Glutamatergic neuron (in vitro differentiated cells): ENCODE measurements around the gene TPI1. TPM values are rescaled to one million over a fixed set of nuclear protein-coding genes. Genes with fewer than 3 reads are reported as not detected.
A peak's percentile ranks its signal among the peaks of the same experiment; 100 is the strongest.

Experiments
- DNase-seq: peaks from one replicate; pipeline ENCODE4 v3.0.0; 2022
- H3K27ac Mint-ChIP-seq: one replicate; pipeline ENCODE4 v1.8.0; 2020; ENCODE audit warnings: mild to moderate bottlenecking, mixed read lengths, inconsistent platforms; ENCODE audit not compliant: unreplicated experiment
- H3K27me3 Mint-ChIP-seq: one replicate; pipeline ENCODE4 v1.8.0; 2020; ENCODE audit warnings: mild to moderate bottlenecking, moderate library complexity, mixed read lengths, inconsistent platforms; ENCODE audit not compliant: unreplicated experiment
- H3K36me3 Mint-ChIP-seq: one replicate; pipeline ENCODE4 v1.8.0; 2020; ENCODE audit warnings: mild to moderate bottlenecking, mixed read lengths, inconsistent platforms; ENCODE audit not compliant: unreplicated experiment
- H3K4me1 Mint-ChIP-seq: one replicate; pipeline ENCODE4 v1.8.0; 2020; ENCODE audit warnings: mild to moderate bottlenecking, low read depth, mixed read lengths, inconsistent platforms; ENCODE audit not compliant: unreplicated experiment
- H3K4me3 Mint-ChIP-seq: one replicate; pipeline ENCODE4 v1.8.0; 2020; ENCODE audit warnings: mild to moderate bottlenecking, mixed read lengths, inconsistent platforms; ENCODE audit not compliant: unreplicated experiment
- H3K9me3 Mint-ChIP-seq: one replicate; pipeline ENCODE4 v1.8.0; 2020; ENCODE audit warnings: mild to moderate bottlenecking, moderate library complexity, mixed read lengths, inconsistent platforms; ENCODE audit not compliant: unreplicated experiment
- total RNA-seq: library from RNA; stranded (reverse); fragmentation: NEBNext Ultra II Directional; extraction: Animal tissue kit (Norgen Biotek cat#: 25700); gene quantifications from one replicate; pipeline ENCODE4 v1.2.1, GENCODE V29; 2021; ENCODE audit not compliant: unreplicated experiment
- TF ChIP-seq, protein P1 (sequence below): fragments of 200-600 bp; sonication (generic); IDR thresholded peaks from one replicate; pipeline ENCODE4 v1.5.0; 2021; ENCODE audit not compliant: partially characterized antibody, unreplicated experiment

Gene TPI1
- total RNA-seq, 1 donor from 2014 or later: 663 TPM

- Mint-ChIP-seq H3K4me1 (peaks cover 33% of the 10 kb centered on the region), H3K36me3 (no peaks in the 10 kb centered on the region), H3K27me3 (peaks cover 22% of the 10 kb centered on the region), H3K27ac (peak overlapping the region; percentile 100), H3K4me3 (peak overlapping the region; percentile 99), H3K9me3 (peaks cover 25% of the 10 kb centered on the region)
- no peak for DNase-seq
- TF ChIP-seq, protein P1, sequence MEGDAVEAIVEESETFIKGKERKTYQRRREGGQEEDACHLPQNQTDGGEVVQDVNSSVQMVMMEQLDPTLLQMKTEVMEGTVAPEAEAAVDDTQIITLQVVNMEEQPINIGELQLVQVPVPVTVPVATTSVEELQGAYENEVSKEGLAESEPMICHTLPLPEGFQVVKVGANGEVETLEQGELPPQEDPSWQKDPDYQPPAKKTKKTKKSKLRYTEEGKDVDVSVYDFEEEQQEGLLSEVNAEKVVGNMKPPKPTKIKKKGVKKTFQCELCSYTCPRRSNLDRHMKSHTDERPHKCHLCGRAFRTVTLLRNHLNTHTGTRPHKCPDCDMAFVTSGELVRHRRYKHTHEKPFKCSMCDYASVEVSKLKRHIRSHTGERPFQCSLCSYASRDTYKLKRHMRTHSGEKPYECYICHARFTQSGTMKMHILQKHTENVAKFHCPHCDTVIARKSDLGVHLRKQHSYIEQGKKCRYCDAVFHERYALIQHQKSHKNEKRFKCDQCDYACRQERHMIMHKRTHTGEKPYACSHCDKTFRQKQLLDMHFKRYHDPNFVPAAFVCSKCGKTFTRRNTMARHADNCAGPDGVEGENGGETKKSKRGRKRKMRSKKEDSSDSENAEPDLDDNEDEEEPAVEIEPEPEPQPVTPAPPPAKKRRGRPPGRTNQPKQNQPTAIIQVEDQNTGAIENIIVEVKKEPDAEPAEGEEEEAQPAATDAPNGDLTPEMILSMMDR: no peak
Measured at GRCh38 chr12:6819106-6820030, 48.0 kb upstream of the TPI1 start.

- Mint-ChIP-seq H3K36me3 (peaks cover 7% of the 10 kb centered on the region), H3K4me3 (peak overlapping the region; percentile 99), H3K9me3 (peaks cover 31% of the 10 kb centered on the region), H3K27me3 (peaks cover 29% of the 10 kb centered on the region), H3K27ac (peak overlapping the region; percentile 100), H3K4me1 (peaks cover 39% of the 10 kb centered on the region)
- DNase-seq: no peak
- TF ChIP-seq, protein P1: no peak
Measured at GRCh38 chr12:6820166-6820565, 47.2 kb upstream of the TPI1 start.

- Mint-ChIP-seq H3K4me1 (peaks cover 48% of the 10 kb centered on the region), H3K27ac (peak within 1 kb of the TSS; percentile 100), H3K36me3 (peaks cover 7% of the 10 kb centered on the region), H3K9me3 (peaks cover 31% of the 10 kb centered on the region), H3K27me3 (peaks cover 33% of the 10 kb centered on the region), H3K4me3 (peak within 1 kb of the TSS; percentile 99)
- TF ChIP-seq, protein P1: no peak
- DNase-seq: peak; percentile 87
Measured at GRCh38 chr12:6821591-6822425, 45.5 kb upstream of the TPI1 start, which contains the start of gene GPR162. Gene GPR162, plus strand, starts transcription at chr12:6821821. Its CDS starts 2,078 bp downstream, at chr12:6823899.

GRCh38 chr12:6822426-6823135 is 44.8 kb upstream of the TPI1 start:
- H3K4me3 Mint-ChIP-seq: peak overlapping the region; percentile 99
- peaks cover 52% of the 10 kb centered on the region for H3K4me1 Mint-ChIP-seq
- no peak for DNase-seq
- peaks cover 34% of the 10 kb centered on the region for H3K9me3 Mint-ChIP-seq
- TF ChIP-seq, protein P1: no peak
- peaks cover 7% of the 10 kb centered on the region for H3K36me3 Mint-ChIP-seq
- peak overlapping the region; percentile 95 for H3K27ac Mint-ChIP-seq
- peaks cover 37% of the 10 kb centered on the region for H3K27me3 Mint-ChIP-seq
